Measurements from ENCODE around the gene GPC3. TPM values are rescaled to one million over a fixed set of nuclear protein-coding genes. Genes with fewer than 3 reads are reported as not detected.

GPC3 gene
- total and polyA plus RNA-seq, 2 donors (not counting 3 experiments of a cell fraction or from before 2014, with no cell fraction given): not detected

DNA sequence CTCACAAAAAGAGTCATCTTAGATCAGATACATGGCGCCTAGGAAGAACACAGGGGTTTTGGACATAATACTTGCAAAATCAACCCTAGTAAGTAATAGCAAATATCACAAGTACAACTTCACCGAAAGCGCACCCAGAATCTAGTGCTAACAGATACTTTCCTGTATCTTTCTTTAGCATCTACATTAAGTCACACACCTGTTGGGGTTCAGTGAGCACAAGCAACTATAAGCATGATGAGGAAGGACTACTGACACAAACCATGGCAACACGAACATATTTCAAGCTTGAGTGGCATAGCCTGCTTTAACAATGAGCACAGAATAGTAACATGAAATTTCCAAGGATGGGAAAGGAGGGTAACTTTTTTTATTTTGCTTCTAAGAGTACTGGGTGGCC is 116.1 kb downstream of the GPC3 start:
- TF ChIP-seq GATA2 (IDR thresholded peaks at IDR 0.05; ENCODE audit: insufficient read depth, insufficient read length, low read depth, low read length) (no peak), POLR2A (IDR thresholded peaks at IDR 0.05; ENCODE audit: low read depth, low read length) (no peak), FOS (IDR thresholded peaks at IDR 0.05; ENCODE audit: borderline replicate concordance, insufficient read depth, low read length) (no peak), EZH2 (IDR thresholded peaks at IDR 0.05; ENCODE audit: borderline replicate concordance, low read depth, low read length, severe bottlenecking) (no peak), POLR2AphosphoS5 (IDR thresholded peaks at IDR 0.05; ENCODE audit: insufficient read depth, low read depth, low read length) (no peak), MYC (IDR thresholded peaks at IDR 0.05; ENCODE audit: low read depth, low read length) (no peak), JUN (IDR thresholded peaks at IDR 0.05; ENCODE audit: borderline replicate concordance, insufficient read depth, insufficient read length, low read depth) (no peak)
- TF ChIP-seq, protein P1, sequence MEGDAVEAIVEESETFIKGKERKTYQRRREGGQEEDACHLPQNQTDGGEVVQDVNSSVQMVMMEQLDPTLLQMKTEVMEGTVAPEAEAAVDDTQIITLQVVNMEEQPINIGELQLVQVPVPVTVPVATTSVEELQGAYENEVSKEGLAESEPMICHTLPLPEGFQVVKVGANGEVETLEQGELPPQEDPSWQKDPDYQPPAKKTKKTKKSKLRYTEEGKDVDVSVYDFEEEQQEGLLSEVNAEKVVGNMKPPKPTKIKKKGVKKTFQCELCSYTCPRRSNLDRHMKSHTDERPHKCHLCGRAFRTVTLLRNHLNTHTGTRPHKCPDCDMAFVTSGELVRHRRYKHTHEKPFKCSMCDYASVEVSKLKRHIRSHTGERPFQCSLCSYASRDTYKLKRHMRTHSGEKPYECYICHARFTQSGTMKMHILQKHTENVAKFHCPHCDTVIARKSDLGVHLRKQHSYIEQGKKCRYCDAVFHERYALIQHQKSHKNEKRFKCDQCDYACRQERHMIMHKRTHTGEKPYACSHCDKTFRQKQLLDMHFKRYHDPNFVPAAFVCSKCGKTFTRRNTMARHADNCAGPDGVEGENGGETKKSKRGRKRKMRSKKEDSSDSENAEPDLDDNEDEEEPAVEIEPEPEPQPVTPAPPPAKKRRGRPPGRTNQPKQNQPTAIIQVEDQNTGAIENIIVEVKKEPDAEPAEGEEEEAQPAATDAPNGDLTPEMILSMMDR (IDR thresholded peaks at IDR 0.05; ENCODE audit: extremely low read depth in 1 of 2, insufficient read depth in 1 of 2, low read depth in 1 of 2, low read length in 2 of 2): no peak
- TF ChIP-seq, protein P2, sequence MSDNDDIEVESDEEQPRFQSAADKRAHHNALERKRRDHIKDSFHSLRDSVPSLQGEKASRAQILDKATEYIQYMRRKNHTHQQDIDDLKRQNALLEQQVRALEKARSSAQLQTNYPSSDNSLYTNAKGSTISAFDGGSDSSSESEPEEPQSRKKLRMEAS (IDR thresholded peaks at IDR 0.05; ENCODE audit: insufficient read depth, insufficient read length): no peak
- DNase-seq (ENCODE audit: low read depth, low spot score) (no peak), FAIRE-seq (no peak)
- dilution Hi-C loops (cut with MboI; ENCODE audit: extremely low pct_ligation_motif_present, low sequenced_read_pairs): no loop called here
- H2AFZ ChIP-seq (ENCODE audit: low read depth, low read length): no peak overlapping the region
- no peaks in the 10 kb centered on the region for H3K79me2 ChIP-seq (ENCODE audit: control insufficient read depth, insufficient read depth, low read length)
- no peak overlapping the region for H3K4me2 ChIP-seq (ENCODE audit: insufficient read depth, low read length)
- no peak overlapping the region for H3K4me3 ChIP-seq (replicated peaks in 1 of 3; ENCODE audit: insufficient read depth in 1 of 3, low read depth in 1 of 3, low read length in 3 of 3)
- H3K4me1 ChIP-seq (ENCODE audit: control insufficient read depth, extremely low read depth, insufficient read depth, low read length): no peaks in the 10 kb centered on the region
- BruUV-seq (replicated peaks): no TSS peak
- no peak overlapping the region for H3K9ac ChIP-seq (replicated peaks; ENCODE audit: extremely low read depth, insufficient read depth, low read length)
- H3K9me1 ChIP-seq (replicated peaks; ENCODE audit: control insufficient read depth, extremely low read depth, insufficient read depth, low read length): no peaks in the 10 kb centered on the region
- ChIA-PET CTCF (no interaction called here), POLR2A (no interaction called here)
- H3K9me3 ChIP-seq (replicated peaks; ENCODE audit: control insufficient read depth, insufficient read depth, low read length): no peaks in the 10 kb centered on the region
- no peaks in the 10 kb centered on the region for H3K27me3 ChIP-seq (ENCODE audit: control insufficient read depth in 2 of 2, insufficient read depth in 2 of 2, low read length in 2 of 2)
- intact Hi-C loops (cut with micrococcal nuclease): no loop called here
- H3K27ac ChIP-seq (ENCODE audit: insufficient read depth, low read depth, low read length): no peak overlapping the region
- H4K20me1 ChIP-seq (replicated peaks; ENCODE audit: control insufficient read depth, extremely low read depth, insufficient read depth, low read length): no peaks in the 10 kb centered on the region
- no peaks in the 10 kb centered on the region for H3K36me3 ChIP-seq (ENCODE audit: control insufficient read depth in 2 of 2, extremely low read depth in 1 of 2, insufficient read depth in 2 of 2, low read length in 2 of 2)
